HG03175 (cell line): ENCODE measurements around the gene USP49.

Source experiments
- ATAC-seq: cut with Tn5 transposase; IDR thresholded peaks from one replicate; pipeline ENCODE4 v1.9.1; 2021; ENCODE audit warnings: mild to moderate bottlenecking, moderate library complexity; ENCODE audit not compliant: unreplicated experiment

Gene USP49

GRCh38 chr6:41931792-41932191 is 36.6 kb upstream of the USP49 start:
- ATAC-seq, result no peak

- no peak for ATAC-seq
Measured at GRCh38 chr6:41929924-41930323, 34.7 kb upstream of the USP49 start.

GRCh38 chr6:41927253-41927652 is 32.1 kb upstream of the USP49 start:
- no peak for ATAC-seq

GRCh38 chr6:41922154-41922553 is 27.0 kb upstream of the USP49 start:
- ATAC-seq, result no peak

- no peak for ATAC-seq
Measured at GRCh38 chr6:41921712-41921998, 26.5 kb upstream of the USP49 start.

GRCh38 chr6:41920921-41921711 is 25.9 kb upstream of the USP49 start, which contains the start of the genes BYSL and MED20:
Gene BYSL (plus strand): TSS chr6:41921499. CDS start chr6:41921563, 64 bp downstream.
Gene MED20 (minus strand): TSS chr6:41921139. CDS start chr6:41921018, 121 bp downstream.
- peak; percentile 93 for ATAC-seq

GRCh38 chr6:41917528-41917927 is 22.4 kb upstream of the USP49 start:
- no peak for ATAC-seq

GRCh38 chr6:41914869-41915530 is 19.8 kb upstream of the USP49 start:
- ATAC-seq, result no peak

- no peak for ATAC-seq
Measured at GRCh38 chr6:41914343-41914742, 19.2 kb upstream of the USP49 start.

GRCh38 chr6:41909727-41910126 is 14.6 kb upstream of the USP49 start:
- ATAC-seq, result no peak

GRCh38 chr6:41901882-41902519 is 6.8 kb upstream of the USP49 start:
- ATAC-seq, result no peak

- no peak for ATAC-seq
Measured at GRCh38 chr6:41900861-41901260, 5.7 kb upstream of the USP49 start.

GRCh38 chr6:41896281-41896680 is 1.1 kb upstream of the USP49 start:
- ATAC-seq, result no peak

- peak; percentile 30 for ATAC-seq
Measured at GRCh38 chr6:41894366-41895299, 542 bp downstream of the USP49 start.

- ATAC-seq, result no peak
Measured at GRCh38 chr6:41892921-41893564, 2.1 kb downstream of the USP49 start.

- no peak for ATAC-seq
Measured at GRCh38 chr6:41887331-41887751, 7.8 kb downstream of the USP49 start.

- no peak for ATAC-seq
Measured at GRCh38 chr6:41885930-41886329, 9.2 kb downstream of the USP49 start.

GRCh38 chr6:41884957-41885356 is 10.2 kb downstream of the USP49 start:
- ATAC-seq, result no peak

GRCh38 chr6:41881506-41881905 is 13.7 kb downstream of the USP49 start:
- no peak for ATAC-seq

GRCh38 chr6:41878961-41879405 is 16.2 kb downstream of the USP49 start:
- no peak for ATAC-seq
